Keratinocyte (primary cell): Measurements from ENCODE around the gene GCNT2. TPM values are rescaled to one million over a fixed set of nuclear protein-coding genes. Genes with fewer than 3 reads are reported as not detected.

Experiments
- DNase-seq: peaks from one replicate; pipeline ENCODE4 v3.0.0-alpha.2; 2011; ENCODE audit warnings: low read depth, missing footprints, low spot score
- FAIRE-seq: peaks from 2 replicates; lab custom pipeline; 2011; peaks lifted over from hg19 to GRCh38; lab: Jason Lieb, UNC
- H2AFZ ChIP-seq: 2 replicates; pipeline ENCODE4 v1.6.0; 2012; ENCODE audit warnings: low read length, control low read depth, inconsistent platforms; ENCODE audit not compliant: control insufficient read depth
- H3K27ac ChIP-seq: 2 replicates; pipeline ENCODE4 v1.5.1; 2011; ENCODE audit warnings: low read length; ENCODE audit not compliant: control insufficient read depth, insufficient read depth
- H3K27me3 ChIP-seq: 3 replicates; pipeline ENCODE4 v1.6.0; 2011; ENCODE audit warnings: low read length; ENCODE audit not compliant: control insufficient read depth, insufficient read depth; ENCODE audit errors: extremely low read depth
- H3K36me3 ChIP-seq, 2 experiments: 2 replicates in 1 of 2; 3 replicates in 1 of 2; pipeline ENCODE4 v1.5.1; 2011; ENCODE audit warnings: low read length in 2 of 2, mild to moderate bottlenecking in 1 of 2; ENCODE audit not compliant: control insufficient read depth in 2 of 2, insufficient read depth in 2 of 2; ENCODE audit errors: extremely low read depth in 1 of 2
- H3K4me1 ChIP-seq: 3 replicates; pipeline ENCODE4 v1.5.1; 2011; ENCODE audit warnings: low read length; ENCODE audit not compliant: control insufficient read depth, insufficient read depth; ENCODE audit errors: extremely low read depth
- H3K4me2 ChIP-seq: 3 replicates; pipeline ENCODE4 v1.6.0; 2011; ENCODE audit warnings: low read depth, low read length; ENCODE audit not compliant: control insufficient read depth, insufficient read depth; ENCODE audit errors: extremely low read depth
- H3K4me3 ChIP-seq, 3 experiments: fragments of 200-600 bp in 1 of 3; sonication (generic) in 1 of 3; 2 replicates in 2 of 3; 3 replicates in 1 of 3; pipeline ENCODE4 v1.5.1; 2011 to 2016; ENCODE audit warnings: low read length in 3 of 3, mild to moderate bottlenecking in 3 of 3, control low read depth in 2 of 3, inconsistent platforms in 1 of 3, low read depth in 1 of 3, mixed read lengths in 1 of 3, mixed run types in 1 of 3, moderate library complexity in 1 of 3; ENCODE audit not compliant: control insufficient read depth in 2 of 3, insufficient read depth in 2 of 3; ENCODE audit errors: extremely low read depth in 1 of 3
- H3K79me2 ChIP-seq: 2 replicates; pipeline ENCODE4 v1.6.0; 2012; ENCODE audit warnings: low read length; ENCODE audit not compliant: control insufficient read depth, insufficient read depth
- H3K9ac ChIP-seq: 3 replicates; pipeline ENCODE4 v1.6.0; 2011; ENCODE audit warnings: low read length; ENCODE audit not compliant: control insufficient read depth, insufficient read depth; ENCODE audit errors: extremely low read depth
- H3K9me1 ChIP-seq: 3 replicates; pipeline ENCODE4 v1.6.0; 2011; ENCODE audit warnings: low read length; ENCODE audit not compliant: control insufficient read depth, insufficient read depth; ENCODE audit errors: extremely low read depth
- H3K9me3 ChIP-seq: 2 replicates; pipeline ENCODE4 v1.5.1; 2012; ENCODE audit warnings: low read depth, low read length; ENCODE audit not compliant: control insufficient read depth
- H4K20me1 ChIP-seq: 3 replicates; pipeline ENCODE4 v1.6.0; 2011; ENCODE audit warnings: low read length; ENCODE audit not compliant: control insufficient read depth, insufficient read depth; ENCODE audit errors: extremely low read depth
- EZH2 ChIP-seq: IDR thresholded peaks from one replicate; pipeline ENCODE4 v1.6.1; 2012; ENCODE audit warnings: inconsistent platforms, mild to moderate bottlenecking, low read length, moderate library complexity
- dilution Hi-C: fragments of 300-500 bp; cut with MboI; formaldehyde crosslinking; loops from one replicate; pipeline ENCODE4 v1.7.0; 2020; ENCODE audit warnings: low sequenced_read_pairs; ENCODE audit not compliant: extremely low pct_ligation_motif_present
- polyA plus RNA-seq, 5 experiments: library from polyadenylated mRNA; depleted of rRNA in 3 of 5; stranded (reverse) in 3 of 5; stranded (forward) in 1 of 5; unstranded in 1 of 5; fragments of >200 nt; gene quantifications; 1 replicate in 1 of 5; 2 replicates in 3 of 5; 3 replicates in 1 of 5; pipeline versions ENCODE4 v1.2.1 to v1.2.3, GENCODE V29; 2011 to 2012; ENCODE audit warnings: missing spikeins in 2 of 5, low read depth in 1 of 5, low replicate concordance in 1 of 5
- TF ChIP-seq, protein P1 (sequence below), 3 experiments: IDR thresholded peaks in 1 of 3; conservative IDR thresholded peaks in 1 of 3; optimal IDR thresholded peaks in 1 of 3; 2 replicates in 2 of 3; 3 replicates in 1 of 3; pipeline versions ENCODE3 to v1.5.1; 2011; ENCODE audit warnings: low read length in 3 of 3, mild to moderate bottlenecking in 3 of 3, moderate library complexity in 2 of 3, control low read depth in 1 of 3, inconsistent platforms in 1 of 3; ENCODE audit not compliant: insufficient read depth in 2 of 3; ENCODE audit errors: extremely low read depth in 1 of 3

GCNT2 gene
- polyA plus RNA-seq, 1 donor (not counting 4 experiments of a cell fraction or from before 2014, with no cell fraction given) = 7.3 TPM

DNA sequence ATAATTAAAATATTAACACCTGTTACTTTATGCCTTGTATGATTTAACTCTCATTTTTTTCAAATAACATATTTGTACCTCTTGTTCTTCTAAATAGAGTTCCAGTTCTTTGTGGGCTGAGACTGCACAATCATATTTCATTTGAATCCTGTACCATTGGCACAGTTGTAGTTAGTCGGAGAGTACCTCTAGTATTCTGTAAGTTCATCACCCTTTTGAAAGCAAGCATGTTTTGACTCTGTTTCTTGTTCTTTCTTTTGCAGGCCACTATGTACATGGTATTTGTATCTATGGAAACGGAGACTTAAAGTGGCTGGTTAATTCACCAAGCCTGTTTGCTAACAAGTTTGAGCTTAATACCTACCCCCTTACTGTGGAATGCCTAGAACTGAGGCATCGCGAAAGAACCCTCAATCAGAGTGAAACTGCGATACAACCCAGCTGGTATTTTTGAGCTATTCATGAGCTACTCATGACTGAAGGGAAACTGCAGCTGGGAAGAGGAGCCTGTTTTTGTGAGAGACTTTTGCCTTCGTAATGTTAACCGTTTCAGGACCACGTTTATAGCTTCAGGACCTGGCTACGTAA, 105.1 kb downstream of the GCNT2 start:
- FAIRE-seq (no peak), DNase-seq (no peak)
- H3K27me3 ChIP-seq = no peaks in the 10 kb centered on the region
- dilution Hi-C loops = no loop called here
- no peak overlapping the region for H3K9ac ChIP-seq
- no peak overlapping the region for H2AFZ ChIP-seq
- H3K9me3 ChIP-seq = no peaks in the 10 kb centered on the region
- no peaks in the 10 kb centered on the region for H3K9me1 ChIP-seq
- H3K36me3 ChIP-seq = peaks cover 0 to 4% of the 10 kb centered on the region in 2 experiments
- no peaks in the 10 kb centered on the region for H4K20me1 ChIP-seq
- no peak overlapping the region for H3K27ac ChIP-seq
- no peak overlapping the region for H3K4me3 ChIP-seq
- H3K4me2 ChIP-seq = no peak overlapping the region
- H3K79me2 ChIP-seq = no peaks in the 10 kb centered on the region
- TF ChIP-seq, protein P1, sequence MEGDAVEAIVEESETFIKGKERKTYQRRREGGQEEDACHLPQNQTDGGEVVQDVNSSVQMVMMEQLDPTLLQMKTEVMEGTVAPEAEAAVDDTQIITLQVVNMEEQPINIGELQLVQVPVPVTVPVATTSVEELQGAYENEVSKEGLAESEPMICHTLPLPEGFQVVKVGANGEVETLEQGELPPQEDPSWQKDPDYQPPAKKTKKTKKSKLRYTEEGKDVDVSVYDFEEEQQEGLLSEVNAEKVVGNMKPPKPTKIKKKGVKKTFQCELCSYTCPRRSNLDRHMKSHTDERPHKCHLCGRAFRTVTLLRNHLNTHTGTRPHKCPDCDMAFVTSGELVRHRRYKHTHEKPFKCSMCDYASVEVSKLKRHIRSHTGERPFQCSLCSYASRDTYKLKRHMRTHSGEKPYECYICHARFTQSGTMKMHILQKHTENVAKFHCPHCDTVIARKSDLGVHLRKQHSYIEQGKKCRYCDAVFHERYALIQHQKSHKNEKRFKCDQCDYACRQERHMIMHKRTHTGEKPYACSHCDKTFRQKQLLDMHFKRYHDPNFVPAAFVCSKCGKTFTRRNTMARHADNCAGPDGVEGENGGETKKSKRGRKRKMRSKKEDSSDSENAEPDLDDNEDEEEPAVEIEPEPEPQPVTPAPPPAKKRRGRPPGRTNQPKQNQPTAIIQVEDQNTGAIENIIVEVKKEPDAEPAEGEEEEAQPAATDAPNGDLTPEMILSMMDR (optimal IDR thresholded peaks at IDR 0.05 in 1 of 3, IDR thresholded peaks at IDR 0.05 in 1 of 3, conservative IDR thresholded peaks at IDR 0.05 in 1 of 3; ENCODE audit: extremely low read depth in 1 of 3, insufficient read depth in 2 of 3, low read length in 3 of 3) = no peak
- TF ChIP-seq EZH2 = no peak
- no peaks in the 10 kb centered on the region for H3K4me1 ChIP-seq

DNA sequence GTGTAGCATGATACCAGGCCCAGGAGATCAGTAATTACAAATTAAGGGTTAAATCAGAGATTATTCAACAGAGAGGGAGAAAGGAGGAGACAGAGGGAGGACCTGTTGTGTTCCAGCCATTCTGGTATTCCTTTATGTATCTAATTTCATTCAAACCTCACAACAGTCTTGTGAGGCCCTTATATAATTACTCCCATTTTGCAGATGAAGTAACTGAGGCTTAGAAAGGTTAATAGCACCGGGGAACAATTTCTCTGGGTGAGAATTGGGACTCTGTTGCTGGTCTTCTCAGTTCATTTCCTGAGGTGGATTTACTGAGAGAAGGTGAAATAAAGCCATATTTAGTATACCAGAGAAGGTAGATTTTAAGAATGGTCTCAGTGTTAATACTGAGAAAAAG, 106.6 kb downstream of the GCNT2 start:
- Histone ChIP-seq H4K20me1 (no peaks in the 10 kb centered on the region), H3K27me3 (no peaks in the 10 kb centered on the region), H3K9me3 (no peaks in the 10 kb centered on the region), H3K79me2 (no peaks in the 10 kb centered on the region), H3K4me2 (no peak overlapping the region), H3K36me3 (peaks cover 0 to 3% of the 10 kb centered on the region in 2 experiments), H2AFZ (no peak overlapping the region), H3K4me1 (peaks cover 1% of the 10 kb centered on the region), H3K27ac (no peak overlapping the region), H3K9ac (no peak overlapping the region), H3K9me1 (no peaks in the 10 kb centered on the region), H3K4me3 (no peak overlapping the region)
- dilution Hi-C loops = no loop called here
- FAIRE-seq (no peak), DNase-seq (no peak)
- TF ChIP-seq, protein P1 (optimal IDR thresholded peaks at IDR 0.05 in 1 of 3, IDR thresholded peaks at IDR 0.05 in 1 of 3, conservative IDR thresholded peaks at IDR 0.05 in 1 of 3; ENCODE audit: extremely low read depth in 1 of 3, insufficient read depth in 2 of 3, low read length in 3 of 3) = no peak
- TF ChIP-seq EZH2 = no peak
